BJ (cell line): ENCODE data around the gene TMEM184A. TPM values are rescaled to one million over a fixed set of nuclear protein-coding genes. Genes with fewer than 3 reads are reported as not detected.

ENCODE experiments used
- CTCF ChIA-PET: fragments of 350-600 bp; formaldehyde crosslinking; extraction: SDS; loops from one replicate; lab custom pipeline; 2021; ENCODE audit warnings: antibody characterized with exemption, inconsistent platforms; lab: Yijun Ruan, JAX
- POLR2A ChIA-PET: fragments of 300-600 bp; sonication (Branson Sonifier 250); formaldehyde crosslinking; extraction: SDS; loops from one replicate; lab custom pipeline; 2021; ENCODE audit warnings: antibody characterized with exemption; lab: Charles Lee
- DNase-seq: peaks from one replicate; pipeline ENCODE4 v3.0.0-alpha.2; 2011; ENCODE audit warnings: low read depth
- H3K27me3 ChIP-seq: 2 replicates; pipeline ENCODE4 v1.6.0; 2011; ENCODE audit warnings: low read length; ENCODE audit not compliant: control insufficient read depth, insufficient read depth
- H3K36me3 ChIP-seq: 2 replicates; pipeline ENCODE4 v1.5.1; 2011; ENCODE audit warnings: low read length; ENCODE audit not compliant: control insufficient read depth, insufficient read depth
- H3K4me3 ChIP-seq: 2 replicates; pipeline ENCODE4 v1.5.1; 2011; ENCODE audit warnings: low read depth, mild to moderate bottlenecking, control low read depth, low read length
- CTCF ChIP-seq: IDR thresholded peaks from 2 replicates; pipeline ENCODE4 v1.5.1; 2011; ENCODE audit warnings: low read depth, mild to moderate bottlenecking, control low read depth, inconsistent platforms, low read length, moderate library complexity; ENCODE audit not compliant: insufficient read depth
- polyA plus RNA-seq: library from polyadenylated mRNA; depleted of rRNA; stranded (reverse); fragments of >200 nt; gene quantifications from 2 replicates; pipeline ENCODE4 v1.2.3, GENCODE V29; 2011

Gene TMEM184A
- polyA plus RNA-seq, 1 experiment = 1.3 TPM

GRCh38 chr7:1590476-1590875, 34.5 kb upstream of the TMEM184A start:
- ChIA-PET POLR2A (no interaction called here), CTCF (no interaction called here)
- no peak overlapping the region for H3K4me3 ChIP-seq
- TF ChIP-seq CTCF = no peak
- peaks cover 11% of the 10 kb centered on the region for H3K27me3 ChIP-seq
- no peaks in the 10 kb centered on the region for H3K36me3 ChIP-seq
- no peak for DNase-seq

GRCh38 chr7:1588978-1589377, 33.0 kb upstream of the TMEM184A start:
- ChIA-PET CTCF (interaction anchor here (1.4 kb wide), 1 partner anchor 620 kb away, joined by 4 read pairs; no protein-coding TSS in a partner anchor), POLR2A (no interaction called here)
- H3K27me3 ChIP-seq = peaks cover 11% of the 10 kb centered on the region
- no peak for TF ChIP-seq CTCF
- no peaks in the 10 kb centered on the region for H3K36me3 ChIP-seq
- no peak for DNase-seq
- no peak overlapping the region for H3K4me3 ChIP-seq

GRCh38 chr7:1587738-1588137, 31.7 kb upstream of the TMEM184A start:
- TF ChIP-seq CTCF = no peak

GRCh38 chr7:1586827-1587705, 31.1 kb upstream of the TMEM184A start:
- CTCF ChIA-PET = interaction anchor here (0.8 kb wide), 1 partner anchor 11 kb away, joined by 3 read pairs; no protein-coding TSS in a partner anchor
- Histone ChIP-seq H3K36me3 (no peaks in the 10 kb centered on the region), H3K27me3 (peaks cover 9% of the 10 kb centered on the region), H3K4me3 (no peak overlapping the region)
- no peak for TF ChIP-seq CTCF
- DNase-seq = no peak
- POLR2A ChIA-PET = no interaction called here

More at GRCh38 chr7:1587738-1588137, 31.7 kb upstream of the TMEM184A start:
- CTCF ChIA-PET = no interaction called here
- H3K4me3 ChIP-seq = no peak overlapping the region
- no peaks in the 10 kb centered on the region for H3K36me3 ChIP-seq
- POLR2A ChIA-PET = no interaction called here
- peaks cover 9% of the 10 kb centered on the region for H3K27me3 ChIP-seq
- no peak for DNase-seq

- CTCF ChIA-PET = interaction anchor here (0.8 kb wide), 2 partner anchors 12 to 15 kb away, joined by 3 read pairs; no protein-coding TSS in a partner anchor
- no peak for TF ChIP-seq CTCF
- POLR2A ChIA-PET = no interaction called here
These were observed 30.3 kb upstream of the TMEM184A start for GRCh38 chr7:1586126-1586826.

More at GRCh38 chr7:1586126-1586826, 30.3 kb upstream of the TMEM184A start:
- Histone ChIP-seq H3K4me3 (no peak overlapping the region), H3K27me3 (peaks cover 5% of the 10 kb centered on the region), H3K36me3 (no peaks in the 10 kb centered on the region)
- DNase-seq = no peak
